ENCODE measurements around the gene CLK1. TPM values are rescaled to one million over a fixed set of nuclear protein-coding genes. Genes with fewer than 3 reads are reported as not detected.

Gene CLK1
- total and polyA plus RNA-seq, 9 of the 15 experiments (the other 6 are each of a cell fraction or from before 2014, with no cell fraction given), result 29.3 to 99.2 (median 47.0) TPM

DNA sequence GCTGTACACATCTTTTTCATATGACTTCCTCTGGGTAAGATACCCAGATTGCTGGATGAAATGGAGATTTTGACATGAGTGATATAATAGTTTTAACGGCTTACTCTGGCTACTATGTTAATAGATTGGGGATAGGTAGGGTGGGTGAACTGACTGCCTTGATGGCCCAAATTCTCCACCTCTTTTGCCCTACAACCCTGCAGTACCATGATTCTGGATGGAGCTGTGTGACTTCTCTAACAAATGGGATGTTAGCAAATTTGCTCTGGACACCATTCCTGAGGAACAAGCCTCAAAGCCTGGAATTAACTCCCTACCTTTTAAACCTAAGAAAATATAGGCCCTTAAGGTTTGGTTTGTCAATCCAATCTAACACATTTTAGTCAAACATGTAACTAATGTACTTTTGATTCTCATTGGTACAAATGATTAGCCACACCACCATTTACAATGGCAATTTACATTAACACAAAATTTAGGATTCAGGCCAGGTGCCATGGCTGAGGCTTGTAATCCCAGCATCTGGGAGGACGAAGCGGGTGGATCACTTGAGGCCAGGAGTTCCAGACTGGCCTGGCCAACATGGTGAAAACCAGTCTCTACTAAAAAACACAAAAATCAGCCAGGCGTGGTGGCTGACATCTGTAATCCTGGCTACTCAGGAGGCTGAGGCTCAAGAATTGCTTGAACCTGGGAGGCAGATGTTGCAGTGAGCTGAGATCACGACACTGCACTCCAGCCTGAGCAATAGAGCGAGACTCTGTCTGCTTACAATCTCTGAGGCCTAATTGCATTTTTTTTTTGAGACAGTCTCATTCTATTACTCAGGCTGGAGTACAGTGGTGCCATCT lies 12.8 kb downstream of the CLK1 start (continued):
- TF ChIP-seq NCOA2 (IDR thresholded peaks at IDR 0.05; ENCODE audit: partially characterized antibody in 2 of 2) (no peak), PTBP1 (IDR thresholded peaks at IDR 0.05; ENCODE audit: low read depth, low read length) (no peak), SMAD3 (CRISPR knock-in tag; conservative IDR thresholded peaks at IDR 0.05) (no peak), KLF16 (IDR thresholded peaks at IDR 0.05) (no peak), ZNF175 (CRISPR knock-in tag; IDR thresholded peaks at IDR 0.05; ENCODE audit: low read depth) (no peak), ILF3 (IDR thresholded peaks at IDR 0.05; ENCODE audit: borderline replicate concordance) (peak; percentile 77; the same call in 1 of the 2 replicates), YY1 (IDR thresholded peaks at IDR 0.05; ENCODE audit: borderline replicate concordance in 1 of 3, control insufficient read depth in 1 of 3, extremely low read depth in 1 of 3, insufficient read depth in 3 of 3, insufficient read length in 1 of 3, insufficient replicate concordance in 2 of 3, low read depth in 1 of 3, low read length in 2 of 3) (no peak), ELF4 (CRISPR knock-in tag; IDR thresholded peaks at IDR 0.05) (0 out of 2 replicates have a peak, but pooled peaks have one; percentile 18), KHSRP (IDR thresholded peaks at IDR 0.05) (no peak), E4F1 (CRISPR knock-in tag; IDR thresholded peaks at IDR 0.05; ENCODE audit: borderline replicate concordance) (no peak), ZNF212 (CRISPR knock-in tag; IDR thresholded peaks at IDR 0.05) (no peak), ZEB2 (IDR thresholded peaks at IDR 0.05) (no peak), EGR1 (conservative IDR thresholded peaks at IDR 0.05) (no peak), ESRRA (IDR thresholded peaks at IDR 0.05; ENCODE audit: borderline replicate concordance, low read depth) (no peak), FOXM1 (IDR thresholded peaks at IDR 0.05; ENCODE audit: low read depth) (no peak), FOXM1 (CRISPR knock-in tag; IDR thresholded peaks at IDR 0.05; ENCODE audit: low read depth) (no peak), ZBED1 (IDR thresholded peaks at IDR 0.05) (peak; percentile 13; the same call in 1 of the 2 replicates), STAT5B (CRISPR knock-in tag; IDR thresholded peaks at IDR 0.05) (no peak), SUPT5H (IDR thresholded peaks at IDR 0.05) (peak; percentile 32; the same call in 1 of the 2 replicates), ZNF41 (CRISPR knock-in tag; conservative IDR thresholded peaks at IDR 0.05) (no peak), GTF2A2 (tag; IDR thresholded peaks at IDR 0.05) (no peak), FOXK1 (CRISPR knock-in tag; IDR thresholded peaks at IDR 0.05; ENCODE audit: borderline replicate concordance) (no peak), TCF7 (IDR thresholded peaks at IDR 0.05; ENCODE audit: borderline replicate concordance) (no peak), POLR2AphosphoS2 (IDR thresholded peaks at IDR 0.05; ENCODE audit: low read length) (peak; percentile 20; the same call in 1 of the 2 replicates)
- TF ChIP-seq, protein P1, sequence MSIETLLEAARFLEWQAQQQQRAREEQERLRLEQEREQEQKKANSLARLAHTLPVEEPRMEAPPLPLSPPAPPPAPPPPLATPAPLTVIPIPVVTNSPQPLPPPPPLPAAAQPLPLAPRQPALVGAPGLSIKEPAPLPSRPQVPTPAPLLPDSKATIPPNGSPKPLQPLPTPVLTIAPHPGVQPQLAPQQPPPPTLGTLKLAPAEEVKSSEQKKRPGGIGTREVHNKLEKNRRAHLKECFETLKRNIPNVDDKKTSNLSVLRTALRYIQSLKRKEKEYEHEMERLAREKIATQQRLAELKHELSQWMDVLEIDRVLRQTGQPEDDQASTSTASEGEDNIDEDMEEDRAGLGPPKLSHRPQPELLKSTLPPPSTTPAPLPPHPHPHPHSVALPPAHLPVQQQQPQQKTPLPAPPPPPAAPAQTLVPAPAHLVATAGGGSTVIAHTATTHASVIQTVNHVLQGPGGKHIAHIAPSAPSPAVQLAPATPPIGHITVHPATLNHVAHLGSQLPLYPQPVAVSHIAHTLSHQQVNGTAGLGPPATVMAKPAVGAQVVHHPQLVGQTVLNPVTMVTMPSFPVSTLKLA (conservative IDR thresholded peaks at IDR 0.05), result no peak
- TF ChIP-seq, protein P2, sequence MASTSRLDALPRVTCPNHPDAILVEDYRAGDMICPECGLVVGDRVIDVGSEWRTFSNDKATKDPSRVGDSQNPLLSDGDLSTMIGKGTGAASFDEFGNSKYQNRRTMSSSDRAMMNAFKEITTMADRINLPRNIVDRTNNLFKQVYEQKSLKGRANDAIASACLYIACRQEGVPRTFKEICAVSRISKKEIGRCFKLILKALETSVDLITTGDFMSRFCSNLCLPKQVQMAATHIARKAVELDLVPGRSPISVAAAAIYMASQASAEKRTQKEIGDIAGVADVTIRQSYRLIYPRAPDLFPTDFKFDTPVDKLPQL (IDR thresholded peaks at IDR 0.05; ENCODE audit: extremely low read depth, insufficient read length), result no peak

Data from K562 (cell line).